ENCODE measurements around the gene RNF111. TPM values are rescaled to one million over a fixed set of nuclear protein-coding genes. Genes with fewer than 3 reads are reported as not detected.
"Not testable (repeated sequence)": the region's sequence is repeated elsewhere in the genome, so short reads cannot be mapped to it uniquely, and the experiment has no call there.

RNF111 gene
- total RNA-seq, 2 donors from 2014 or later, result 15.4 to 22.5 TPM

DNA sequence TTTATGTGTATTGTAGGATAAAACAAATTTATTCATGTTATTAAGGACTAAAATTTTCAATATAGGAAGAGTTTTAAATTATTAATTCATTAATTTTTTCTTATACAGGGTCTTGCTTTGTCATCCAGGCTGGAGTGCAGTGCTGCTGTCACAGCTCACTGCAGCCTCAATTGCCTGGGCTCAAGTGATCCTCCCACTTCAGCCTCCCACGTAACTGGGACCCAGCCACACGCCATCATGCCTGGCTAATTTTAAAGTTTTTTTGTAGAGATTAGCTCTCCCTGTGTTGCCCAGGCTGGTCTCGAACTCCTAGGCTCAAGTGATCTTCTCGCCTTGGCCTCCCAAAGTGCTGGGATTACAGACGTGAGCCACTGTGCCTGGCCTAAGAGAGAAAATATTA, 132.2 kb downstream of the RNF111 start:
- DNase-seq (ENCODE audit: low spot score), result no peak
- 95% methylated on average over 5 of the region's 5 CpGs for WGBS

GRCh38 chr15:59120937-59121336, 133.5 kb downstream of the RNF111 start:
- Histone ChIP-seq H3K36me3 (no peaks in the 10 kb centered on the region), H3K27ac (no peak overlapping the region), H3K4me1 (replicated peaks) (no peaks in the 10 kb centered on the region), H3K4me3 (no peak overlapping the region), H3K9me3 (no peaks in the 10 kb centered on the region), H3K27me3 (replicated peaks; ENCODE audit: insufficient read depth) (no peaks in the 10 kb centered on the region)
- intact Hi-C loops (cut with DNase I), result no loop called here
- TF ChIP-seq POLR2AphosphoS5 (IDR thresholded peaks at IDR 0.05), result no peak
- no peak for TF ChIP-seq POLR2A (IDR thresholded peaks at IDR 0.05)
- no peak for TF ChIP-seq CTCF (IDR thresholded peaks at IDR 0.05)
- WGBS, result 94% methylated on average over 5 of the region's 5 CpGs
- DNase-seq (ENCODE audit: low spot score), result no peak

More for the DNA sequence above, 132.2 kb downstream of the RNF111 start:
- H3K36me3 ChIP-seq, result no peaks in the 10 kb centered on the region
- H3K4me1 ChIP-seq (replicated peaks), result no peaks in the 10 kb centered on the region
- no peaks in the 10 kb centered on the region for H3K9me3 ChIP-seq
- intact Hi-C loops (cut with DNase I), result no loop called here
- no peak overlapping the region for H3K27ac ChIP-seq
- H3K4me3 ChIP-seq, result no peak overlapping the region
- H3K27me3 ChIP-seq (replicated peaks; ENCODE audit: insufficient read depth), result no peaks in the 10 kb centered on the region
- TF ChIP-seq POLR2A (IDR thresholded peaks at IDR 0.05), result no peak
- TF ChIP-seq POLR2AphosphoS5 (IDR thresholded peaks at IDR 0.05), result no peak
- TF ChIP-seq CTCF (IDR thresholded peaks at IDR 0.05), result no peak

- H3K36me3 ChIP-seq, result no peaks in the 10 kb centered on the region
- WGBS, result 95% methylated on average over 2 of the region's 2 CpGs
- intact Hi-C loops (cut with DNase I), result no loop called here
- no peak for DNase-seq (ENCODE audit: low spot score)
- no peaks in the 10 kb centered on the region for H3K27me3 ChIP-seq (replicated peaks; ENCODE audit: insufficient read depth)
- H3K4me3 ChIP-seq, result no peak overlapping the region
- no peaks in the 10 kb centered on the region for H3K9me3 ChIP-seq
- H3K4me1 ChIP-seq (replicated peaks), result no peaks in the 10 kb centered on the region
- H3K27ac ChIP-seq, result no peak overlapping the region
- TF ChIP-seq POLR2A (IDR thresholded peaks at IDR 0.05) (no peak), CTCF (IDR thresholded peaks at IDR 0.05) (no peak), POLR2AphosphoS5 (IDR thresholded peaks at IDR 0.05) (no peak)
Observed at GRCh38 chr15:59124261-59124660, 136.8 kb downstream of the RNF111 start.

DNA sequence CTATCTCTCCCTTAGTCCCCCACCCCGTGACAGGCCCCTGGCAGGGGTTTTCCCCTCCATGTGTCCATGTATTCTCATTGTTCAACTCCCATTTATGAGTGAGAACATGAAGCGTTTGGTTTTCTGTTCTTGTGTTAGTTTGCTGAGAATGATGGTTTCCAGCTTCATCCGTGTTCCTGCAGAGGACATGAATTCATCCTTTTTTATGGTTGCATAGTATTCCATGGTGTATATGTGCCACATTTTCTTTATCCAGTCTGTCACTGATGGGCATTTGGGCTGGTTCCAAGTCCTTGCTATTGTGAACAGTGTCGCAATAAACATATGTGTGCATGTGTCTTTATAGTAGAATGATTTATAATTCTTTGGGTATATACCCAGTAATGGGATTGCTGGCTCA, 138.2 kb downstream of the RNF111 start:
- H3K9me3 ChIP-seq; H3K27ac ChIP-seq; intact Hi-C loops (cut with DNase I); H3K4me1 ChIP-seq (replicated peaks); H3K4me3 ChIP-seq; DNase-seq (ENCODE audit: low spot score); H3K27me3 ChIP-seq (replicated peaks; ENCODE audit: insufficient read depth); H3K36me3 ChIP-seq: not testable (repeated sequence)
- WGBS, result 96% methylated on average over 4 of the region's 4 CpGs

DNA sequence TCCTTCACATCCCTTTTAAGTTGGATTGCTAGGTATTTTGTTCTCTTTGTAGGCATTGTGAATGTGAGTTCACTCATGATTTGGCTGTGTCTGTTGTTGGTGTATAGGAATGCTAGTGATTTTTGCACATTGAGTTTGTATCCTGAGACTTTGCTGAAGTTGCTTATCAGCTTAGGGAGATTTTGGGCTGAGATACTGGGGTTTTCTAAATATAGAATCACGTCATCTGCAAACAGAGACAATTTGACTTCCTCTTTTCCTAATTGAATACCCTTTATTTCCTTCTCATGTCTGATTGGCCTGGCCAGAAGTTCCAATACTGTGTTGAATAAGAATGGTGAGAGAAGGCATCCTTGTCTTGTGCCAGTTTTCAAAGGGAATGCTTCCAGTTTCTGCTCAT, 139.8 kb downstream of the RNF111 start:
- H3K36me3 ChIP-seq; intact Hi-C loops (cut with DNase I); H3K4me1 ChIP-seq (replicated peaks); H3K9me3 ChIP-seq; H3K27me3 ChIP-seq (replicated peaks; ENCODE audit: insufficient read depth); H3K4me3 ChIP-seq; H3K27ac ChIP-seq; DNase-seq (ENCODE audit: low spot score): not testable (repeated sequence)
- 86% methylated on average over 1 of the region's 1 CpG for WGBS

GRCh38 chr15:59131456-59131855, 144.0 kb downstream of the RNF111 start:
- no peaks in the 10 kb centered on the region for H3K9me3 ChIP-seq
- no peaks in the 10 kb centered on the region for H3K4me1 ChIP-seq (replicated peaks)
- H3K4me3 ChIP-seq, result no peak overlapping the region
- intact Hi-C loops (cut with DNase I), result no loop called here
- 95% methylated on average over 16 of the region's 16 CpGs for WGBS
- H3K36me3 ChIP-seq, result peaks cover 0 to 4% of the 10 kb centered on the region in 2 donors
- H3K27ac ChIP-seq, result peak overlapping the region; percentile 44 to 75
- no peak for DNase-seq (ENCODE audit: low spot score)
- H3K27me3 ChIP-seq (replicated peaks; ENCODE audit: insufficient read depth), result no peaks in the 10 kb centered on the region
- TF ChIP-seq POLR2A (IDR thresholded peaks at IDR 0.05) (no peak), CTCF (IDR thresholded peaks at IDR 0.05) (no peak), POLR2AphosphoS5 (IDR thresholded peaks at IDR 0.05) (no peak)

All from prostate gland (tissue), 2 donors.